ENCODE measurements around the gene TMEM107. TPM values are rescaled to one million over a fixed set of nuclear protein-coding genes. Genes with fewer than 3 reads are reported as not detected.

The TMEM107 gene
- 24.8 and 44.5 TPM in 2 replicates for total RNA-seq

GRCh38 chr17:8176197-8176940 is at the start of gene TMEM107:
TSS of gene TMEM107 (minus strand) at chr17:8176380. CDS start at chr17:8176286, 94 bp downstream.

DNA sequence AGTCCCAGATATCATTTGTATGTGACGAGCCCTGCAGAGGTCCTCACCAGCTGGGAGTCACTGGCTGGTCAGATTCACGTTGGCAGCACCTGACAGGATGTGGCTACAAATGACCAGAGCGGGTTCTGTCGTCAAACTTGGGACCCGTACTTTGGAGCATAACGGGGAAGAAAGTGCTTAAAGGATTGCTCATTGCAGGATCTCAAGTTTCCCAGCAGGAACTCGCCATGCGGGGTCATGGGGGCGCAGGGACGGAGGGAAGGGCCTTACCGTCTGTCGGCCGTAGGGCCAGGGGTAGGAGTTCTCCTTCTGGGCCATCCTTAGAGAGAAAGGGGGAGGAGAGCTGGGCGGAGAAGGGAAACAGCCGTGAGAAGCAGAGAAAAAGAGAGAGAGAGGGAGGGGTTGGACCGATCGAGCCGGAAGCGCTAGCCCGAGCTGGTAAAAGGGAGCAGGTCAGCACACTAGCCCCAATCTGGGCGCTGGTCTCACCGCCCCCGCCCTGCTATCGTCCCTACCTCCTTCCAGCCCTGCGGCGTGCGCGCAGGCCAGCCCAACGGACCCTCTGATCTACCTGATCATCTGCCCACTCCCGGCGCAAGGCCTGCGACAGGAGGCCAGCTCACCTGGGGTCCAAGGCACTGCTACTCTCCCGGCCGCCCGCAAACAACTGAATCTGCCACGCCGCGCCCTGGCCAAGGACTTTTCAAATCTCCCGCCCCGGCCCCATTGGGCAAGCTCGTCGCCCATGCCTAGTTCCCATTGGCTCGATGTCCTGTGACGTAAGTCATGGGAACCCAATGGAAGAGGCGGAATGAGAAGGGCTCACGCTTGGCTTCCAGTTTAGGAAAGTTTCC is 34.0 kb upstream of the TMEM107 start, which contains the start of gene AURKB:
AURKB (minus strand) TSS at position 669 of the 854 bp plus-strand sequence; CDS start at position 318, 351 bp downstream.

DNA sequence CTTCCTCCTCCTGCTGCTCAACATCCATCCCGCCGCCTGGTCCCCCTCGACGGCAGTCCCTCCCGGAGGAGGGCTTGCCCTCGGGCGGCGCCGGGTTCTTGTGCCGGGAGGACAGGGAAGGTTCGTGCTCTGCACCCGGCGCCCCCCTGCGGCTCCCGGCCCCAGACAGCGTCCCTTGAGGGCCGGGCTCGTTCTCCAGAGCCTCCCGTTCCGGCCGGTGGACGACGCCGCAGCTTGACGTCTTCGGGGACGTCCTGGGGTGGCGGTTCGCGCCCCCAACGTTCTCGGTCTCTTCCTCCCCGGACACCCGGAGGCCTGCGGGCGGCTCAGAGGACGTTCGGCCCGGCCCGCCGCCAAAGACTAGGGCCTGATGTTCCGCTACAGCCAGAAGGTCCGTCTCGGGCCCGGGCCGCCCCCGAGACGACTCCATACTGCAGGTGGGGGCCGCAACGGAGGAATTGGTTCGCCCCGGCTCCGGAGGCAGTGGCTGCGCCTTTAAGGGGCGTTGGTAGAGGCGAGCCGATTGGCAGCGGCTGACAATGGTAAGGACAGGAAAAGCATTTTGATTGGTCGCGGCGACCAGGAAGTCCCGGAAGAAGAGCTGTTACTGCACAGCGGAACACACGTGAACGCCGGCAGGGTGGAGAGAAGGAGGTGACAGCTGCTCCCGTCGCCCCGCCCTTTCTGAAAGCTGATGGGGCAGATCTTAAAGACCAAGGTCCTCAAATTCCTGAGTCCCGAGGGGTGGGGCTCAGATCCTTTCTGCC is 13.7 kb upstream of the TMEM107 start, which contains the start of gene BORCS6:
BORCS6 (minus strand) TSS at position 470 of the 767 bp plus-strand sequence; CDS start at position 430, 40 bp downstream.

GRCh38 chr17:8162233-8162996 is 13.8 kb downstream of the TMEM107 start, which contains the start of gene VAMP2:
TSS of gene VAMP2 (minus strand) at chr17:8162948. CDS start at chr17:8162879, 69 bp downstream.

GRCh38 chr17:8152112-8152775 is 23.9 kb downstream of the TMEM107 start, which contains the start of gene PER1:
TSS of gene PER1 (minus strand) at chr17:8152404. CDS start at chr17:8150706, 1,698 bp downstream.

DNA sequence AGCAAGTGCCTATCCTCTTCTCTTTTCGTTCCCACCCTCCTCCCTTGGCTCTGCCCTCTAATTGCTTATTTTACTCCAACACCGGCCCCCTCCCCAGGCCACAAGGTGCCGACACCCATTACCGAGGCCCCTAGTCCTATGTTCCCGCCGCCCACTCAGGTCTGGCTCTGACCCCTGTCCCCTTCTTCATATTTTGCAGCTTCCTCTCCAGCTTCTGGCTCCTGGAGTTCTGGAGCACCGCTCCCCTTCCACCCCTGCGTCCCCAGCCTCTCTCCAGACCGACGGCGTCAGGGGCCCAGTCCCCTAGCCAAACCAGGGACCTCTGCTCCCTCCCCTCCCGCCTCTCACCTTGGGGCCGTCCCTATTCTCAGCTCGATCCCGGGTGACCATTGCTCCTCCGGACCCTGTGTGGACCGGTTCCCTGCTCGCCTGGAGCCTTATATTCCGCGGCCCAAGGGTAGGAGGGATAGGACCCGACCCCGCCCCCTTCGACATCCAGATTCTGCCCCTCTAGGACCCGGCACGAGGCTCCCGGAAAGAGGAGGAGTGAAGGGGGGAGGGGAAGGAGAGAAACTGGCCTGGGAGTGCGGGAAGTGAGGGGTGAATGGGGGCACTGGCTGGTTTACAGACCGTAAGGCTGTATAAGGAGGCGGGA is 52.4 kb downstream of the TMEM107 start, which contains the start of gene HES7:
HES7 (minus strand) TSS at position 412 of the 655 bp plus-strand sequence; CDS start at position 390, 22 bp downstream.

Other genes starting within 250 kb of the TMEM107 start
- gene KCNAB3, start 246.5 kb downstream of the TMEM107 start, total RNA-seq, result 0.15 and 0.32 TPM in 2 replicates
- gene TRAPPC1, start 244.4 kb downstream of the TMEM107 start, total RNA-seq, result 34.5 and 35.4 TPM in 2 replicates
- 15.9 and 17.0 TPM in 2 replicates for gene CNTROB, start 244.2 kb downstream of the TMEM107 start, total RNA-seq
- gene GUCY2D, start 173.8 kb downstream of the TMEM107 start, total RNA-seq, result not detected in 2 replicates
- gene ALOX15B, start 137.3 kb downstream of the TMEM107 start, total RNA-seq, result not detected in 2 replicates
- not detected in 2 replicates for gene ALOX12B, start 88.7 kb downstream of the TMEM107 start, total RNA-seq
- gene ALOXE3, start 57.9 kb downstream of the TMEM107 start, total RNA-seq, result under 0.01 TPM in 1 of 2 replicates, not detected in the other
- not detected in 2 replicates for gene HES7, start 52.3 kb downstream of the TMEM107 start, total RNA-seq
- gene PER1, start 24.0 kb downstream of the TMEM107 start, total RNA-seq, result 2.9 and 3.2 TPM in 2 replicates
- gene VAMP2, start 13.4 kb downstream of the TMEM107 start, total RNA-seq, result 4.2 and 8.1 TPM in 2 replicates
- gene BORCS6, start 13.8 kb upstream of the TMEM107 start, total RNA-seq, result 9.1 and 9.3 TPM in 2 replicates
- 41.3 and 62.6 TPM in 2 replicates for gene AURKB, start 34.2 kb upstream of the TMEM107 start, total RNA-seq
- gene CTC1, start 71.7 kb upstream of the TMEM107 start, total RNA-seq, result 3.6 and 5.0 TPM in 2 replicates
- 37.0 and 39.2 TPM in 2 replicates for gene PFAS, start 72.9 kb upstream of the TMEM107 start, total RNA-seq
- gene RANGRF, start 112.3 kb upstream of the TMEM107 start, total RNA-seq, result 13.3 and 16.3 TPM in 2 replicates
- gene SLC25A35, start 119.0 kb upstream of the TMEM107 start, total RNA-seq, result 0.15 and 1.3 TPM in 2 replicates
- 14.0 and 16.3 TPM in 2 replicates for gene ARHGEF15, start 133.9 kb upstream of the TMEM107 start, total RNA-seq
- gene ODF4, start 163.5 kb upstream of the TMEM107 start, total RNA-seq, result not detected in 2 replicates
- 4,516 and 5,400 TPM in 2 replicates for gene RPL26, start 206.8 kb upstream of the TMEM107 start, total RNA-seq
- not detected in 2 replicates for gene RNF222, start 221.4 kb upstream of the TMEM107 start, total RNA-seq